ENCODE data around the gene ACAA1. TPM values are rescaled to one million over a fixed set of nuclear protein-coding genes. Genes with fewer than 3 reads are reported as not detected.
A peak's percentile ranks its signal among the peaks of the same experiment; 100 is the strongest.

Gene ACAA1
- total RNA-seq (100 to 1,000 TPM in 6 of 9 donors, 10 to 100 TPM in 3; 42.3 to 150 (median 101) TPM), polyA plus RNA-seq (100 to 1,000 TPM in 2 of 3 donors, 10 to 100 TPM in 1; 75.8 to 200 (median 165) TPM)
- long read RNA-seq, donor 1, transcript ACAA1-202 (12 exons, 1,785 nt), result major isoform, 20 of 38 reads
- long read RNA-seq, donor 1, partial matches to known transcripts, result 12 of 38 reads
- long read RNA-seq, donor 1, other reads (novel, unspliced or antisense), result 0 of 38 reads
- long read RNA-seq, donor 2, transcript ACAA1-202 (12 exons, 1,785 nt), result major isoform, 15 of 16 reads
- long read RNA-seq, donor 2, partial matches to known transcripts, result 0 of 16 reads
- long read RNA-seq, donor 2, other reads (novel, unspliced or antisense), result 0 of 16 reads
- long read RNA-seq, donor 3, transcript ACAA1-202 (12 exons, 1,785 nt), result major isoform, 15 of 16 reads
- long read RNA-seq, donor 3, partial matches to known transcripts, result 0 of 16 reads
- long read RNA-seq, donor 3, other reads (novel, unspliced or antisense), result 0 of 16 reads
- long read RNA-seq, donor 4, transcript ACAA1-202 (12 exons, 1,785 nt), result major isoform, 85 of 109 reads
- long read RNA-seq, donor 4, partial matches to known transcripts, result 2 of 109 reads
- long read RNA-seq, donor 4, other reads (novel, unspliced or antisense), result 20 of 109 reads
- long read RNA-seq, donor 5, transcript ACAA1-202 (12 exons, 1,785 nt), result major isoform, 231 of 272 reads
- long read RNA-seq, donor 5, transcript ACAA1-203 (10 exons, 1,944 nt), result minor isoform, 6 of 272 reads
- long read RNA-seq, donor 5, partial matches to known transcripts, result 0 of 272 reads
- long read RNA-seq, donor 5, other reads (novel, unspliced or antisense), result 35 of 272 reads
- long read RNA-seq, donor 6, transcript ACAA1-202 (12 exons, 1,785 nt), result major isoform, 54 of 77 reads
- long read RNA-seq, donor 6, partial matches to known transcripts, result 2 of 77 reads
- long read RNA-seq, donor 6, other reads (novel, unspliced or antisense), result 17 of 77 reads
- long read RNA-seq, donor 7, transcript ACAA1-202 (12 exons, 1,785 nt), result major isoform, 8 of 14 reads
- long read RNA-seq, donor 7, partial matches to known transcripts, result 5 of 14 reads
- long read RNA-seq, donor 7, other reads (novel, unspliced or antisense), result 0 of 14 reads
- long read RNA-seq, donor 8, transcript ACAA1-202 (12 exons, 1,785 nt), result major isoform, 26 of 45 reads
- long read RNA-seq, donor 8, partial matches to known transcripts, result 16 of 45 reads
- long read RNA-seq, donor 8, other reads (novel, unspliced or antisense), result 0 of 45 reads
- long read RNA-seq, donor 9, transcript ACAA1-202 (12 exons, 1,785 nt), result major isoform, 12 of 18 reads
- long read RNA-seq, donor 9, partial matches to known transcripts, result 5 of 18 reads
- long read RNA-seq, donor 9, other reads (novel, unspliced or antisense), result 0 of 18 reads
- long read RNA-seq, donor 10, transcript ACAA1-202 (12 exons, 1,785 nt), result major isoform, 13 of 25 reads
- long read RNA-seq, donor 10, partial matches to known transcripts, result 11 of 25 reads
- long read RNA-seq, donor 10, other reads (novel, unspliced or antisense), result 0 of 25 reads

- Histone ChIP-seq H3K4me3 (peak within 1 kb of the TSS; percentile 72 to 94 (median 81)), H3K4me1 (replicated peaks in 1 of 2) (peaks cover 18 to 50% of the 10 kb centered on the region in 2 donors), H3K27me3 (no peaks in the 10 kb centered on the region), H3K36me3 (replicated peaks in 1 of 2) (peaks cover 0 to 43% of the 10 kb centered on the region in 2 donors), H3K9me3 (replicated peaks in 1 of 3) (no peaks in the 10 kb centered on the region), H3K27ac (peak within 1 kb of the TSS; percentile 88 to 97 (median 93))
- WGBS, 4 donors, result 0 to 1% (median 0%) methylated on average over 8 to 66 of the region's 66 CpGs
- peak in 1 of 6 experiments; percentile 26 for TF ChIP-seq CTCF (IDR thresholded peaks at IDR 0.05)
- TF ChIP-seq POLR2A (IDR thresholded peaks at IDR 0.05), result peak; percentile 86 to 96
- DNase-seq, result peak; percentile 99 to 100 (median 100)
- intact Hi-C loops (cut with DNase I), result no loop called here
These were observed at the start of gene ACAA1 for GRCh38 chr3:38136777-38137614. TSS of gene ACAA1 (minus strand) at chr3:38137127. CDS start at chr3:38137035, 92 bp downstream.

GRCh38 chr3:38177181-38177580, 40.3 kb upstream of the ACAA1 start:
- no peaks in the 10 kb centered on the region for H3K27me3 ChIP-seq
- no peak overlapping the region for H3K27ac ChIP-seq
- no peak overlapping the region for H3K4me3 ChIP-seq
- no peaks in the 10 kb centered on the region for H3K36me3 ChIP-seq (replicated peaks in 1 of 2)
- TF ChIP-seq CTCF (IDR thresholded peaks at IDR 0.05) (no peak), POLR2A (IDR thresholded peaks at IDR 0.05) (no peak)
- H3K9me3 ChIP-seq (replicated peaks in 1 of 3), result no peaks in the 10 kb centered on the region
- H3K4me1 ChIP-seq (replicated peaks in 1 of 2), result peaks cover 0 to 8% of the 10 kb centered on the region in 2 donors
- DNase-seq, result no peak
- intact Hi-C loops (cut with DNase I), result no loop called here
- 50 to 63% (median 57%) methylated on average over 2 of the region's 2 CpGs for WGBS, 4 donors

- H3K4me3 ChIP-seq, result no peak overlapping the region
- no peak for DNase-seq
- no peaks in the 10 kb centered on the region for H3K9me3 ChIP-seq (replicated peaks in 1 of 3)
- TF ChIP-seq CTCF (IDR thresholded peaks at IDR 0.05) (no peak), POLR2A (IDR thresholded peaks at IDR 0.05) (no peak)
- peaks cover 0 to 13% of the 10 kb centered on the region in 2 donors for H3K4me1 ChIP-seq (replicated peaks in 1 of 2)
- WGBS, 4 donors, result 66 to 97% (median 87%) methylated on average over 5 of the region's 5 CpGs
- H3K27ac ChIP-seq, result no peak overlapping the region
- H3K27me3 ChIP-seq, result no peaks in the 10 kb centered on the region
- intact Hi-C loops (cut with DNase I), result no loop called here
- H3K36me3 ChIP-seq (replicated peaks in 1 of 2), result no peaks in the 10 kb centered on the region
These were observed 37.0 kb upstream of the ACAA1 start for GRCh38 chr3:38173834-38174418.
